GM18505 (cell line): ENCODE measurements around the gene SRPK2.
"Not testable (repeated sequence)": the region's sequence is repeated elsewhere in the genome, so short reads cannot be mapped to it uniquely, and the experiment has no call there.

Experiments
- ATAC-seq: cut with Tn5 transposase; IDR thresholded peaks from one replicate; pipeline ENCODE4 v1.9.1; 2021; ENCODE audit not compliant: unreplicated experiment
- POLR2A ChIP-seq: IDR thresholded peaks from 4 replicates; pipeline ENCODE4 v1.6.1; 2011; ENCODE audit warnings: borderline replicate concordance; ENCODE audit not compliant: insufficient read depth, insufficient read length; ENCODE audit errors: extremely low read depth

The SRPK2 gene

GRCh38 chr7:105355701-105356100 lies 33.0 kb downstream of the SRPK2 start:
- TF ChIP-seq POLR2A: no peak
- ATAC-seq: no peak

- no peak for TF ChIP-seq POLR2A
- no peak for ATAC-seq
These were observed 34.3 kb downstream of the SRPK2 start for GRCh38 chr7:105354383-105354782.

- ATAC-seq: no peak
- no peak for TF ChIP-seq POLR2A
These were observed 34.9 kb downstream of the SRPK2 start for GRCh38 chr7:105353752-105354328.

- no peak for TF ChIP-seq POLR2A
- no peak for ATAC-seq
These were observed 35.6 kb downstream of the SRPK2 start for GRCh38 chr7:105352901-105353668.

GRCh38 chr7:105352018-105352612 lies 36.6 kb downstream of the SRPK2 start:
- ATAC-seq: peak; percentile 90
- no peak for TF ChIP-seq POLR2A

- ATAC-seq: no peak
- TF ChIP-seq POLR2A: no peak
These were observed 37.8 kb downstream of the SRPK2 start for GRCh38 chr7:105350906-105351305.

GRCh38 chr7:105348177-105348576 lies 40.5 kb downstream of the SRPK2 start:
- not testable (repeated sequence) for ATAC-seq

GRCh38 chr7:105346593-105347322 lies 42.0 kb downstream of the SRPK2 start:
- TF ChIP-seq POLR2A: no peak
- ATAC-seq: no peak

GRCh38 chr7:105346138-105346537 lies 42.6 kb downstream of the SRPK2 start:
- no peak for ATAC-seq
- no peak for TF ChIP-seq POLR2A

- no peak for ATAC-seq
- TF ChIP-seq POLR2A: no peak
These were observed 43.0 kb downstream of the SRPK2 start for GRCh38 chr7:105345725-105346124.

- no peak for TF ChIP-seq POLR2A
- no peak for ATAC-seq
These were observed 43.7 kb downstream of the SRPK2 start for GRCh38 chr7:105345003-105345402.

- TF ChIP-seq POLR2A: no peak
- ATAC-seq: no peak
These were observed 49.1 kb downstream of the SRPK2 start for GRCh38 chr7:105339404-105340323.

- no peak for ATAC-seq
- TF ChIP-seq POLR2A: no peak
These were observed 51.2 kb downstream of the SRPK2 start for GRCh38 chr7:105337529-105337928.
